ENCODE measurements around the gene CHSY1.

DNA sequence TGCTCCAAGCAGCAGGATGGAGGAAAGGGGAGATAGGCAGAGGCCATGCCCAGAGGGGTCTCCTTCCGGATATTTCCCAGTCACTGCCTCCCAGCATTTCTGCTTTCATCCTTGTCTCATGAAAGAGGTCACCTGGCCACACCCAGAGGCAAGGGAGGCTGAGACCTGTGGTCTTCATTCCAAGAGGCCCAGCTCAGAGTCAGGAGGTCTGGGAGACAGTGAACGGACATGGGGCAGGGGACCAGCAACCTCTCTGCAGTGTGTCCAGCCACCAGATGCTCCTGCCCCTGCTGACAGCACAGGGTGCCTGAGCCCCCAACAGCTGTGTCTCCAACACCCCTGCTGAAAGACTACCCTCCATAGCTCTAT is 111.2 kb downstream of the CHSY1 start:
- TF ChIP-seq, protein P1, sequence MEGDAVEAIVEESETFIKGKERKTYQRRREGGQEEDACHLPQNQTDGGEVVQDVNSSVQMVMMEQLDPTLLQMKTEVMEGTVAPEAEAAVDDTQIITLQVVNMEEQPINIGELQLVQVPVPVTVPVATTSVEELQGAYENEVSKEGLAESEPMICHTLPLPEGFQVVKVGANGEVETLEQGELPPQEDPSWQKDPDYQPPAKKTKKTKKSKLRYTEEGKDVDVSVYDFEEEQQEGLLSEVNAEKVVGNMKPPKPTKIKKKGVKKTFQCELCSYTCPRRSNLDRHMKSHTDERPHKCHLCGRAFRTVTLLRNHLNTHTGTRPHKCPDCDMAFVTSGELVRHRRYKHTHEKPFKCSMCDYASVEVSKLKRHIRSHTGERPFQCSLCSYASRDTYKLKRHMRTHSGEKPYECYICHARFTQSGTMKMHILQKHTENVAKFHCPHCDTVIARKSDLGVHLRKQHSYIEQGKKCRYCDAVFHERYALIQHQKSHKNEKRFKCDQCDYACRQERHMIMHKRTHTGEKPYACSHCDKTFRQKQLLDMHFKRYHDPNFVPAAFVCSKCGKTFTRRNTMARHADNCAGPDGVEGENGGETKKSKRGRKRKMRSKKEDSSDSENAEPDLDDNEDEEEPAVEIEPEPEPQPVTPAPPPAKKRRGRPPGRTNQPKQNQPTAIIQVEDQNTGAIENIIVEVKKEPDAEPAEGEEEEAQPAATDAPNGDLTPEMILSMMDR (IDR thresholded peaks at IDR 0.05): no peak
- TF ChIP-seq POLR2AphosphoS5 (IDR thresholded peaks at IDR 0.05): no peak
